Activated CD4-positive, alpha-beta memory T cell treated with anti-CD3 and anti-CD28 coated beads, Interleukin-2, amount 10 ng/mL, durations not matched to agents 7 days and 5 days (primary cell): Measurements from ENCODE around the gene GPX4. TPM values are rescaled to one million over a fixed set of nuclear protein-coding genes. Genes with fewer than 3 reads are reported as not detected.

Source experiments
- CTCF ChIA-PET: fragments of 350-600 bp; sonication (Branson Sonifier 250); formaldehyde crosslinking; loops from one replicate; lab custom pipeline; 2021; ENCODE audit warnings: antibody characterized with exemption, inconsistent platforms; lab: Charles Lee
- POLR2A ChIA-PET: fragments of 350-600 bp; sonication (Branson Sonifier 250); formaldehyde crosslinking; loops from one replicate; lab custom pipeline; 2021; ENCODE audit warnings: antibody characterized with exemption; lab: Charles Lee
- DNase-seq: peaks from one replicate; pipeline ENCODE4 v3.0.0-alpha.2; 2020
- H3K27ac Mint-ChIP-seq: one replicate; pipeline ENCODE4 v1.8.0; 2021; ENCODE audit warnings: mild to moderate bottlenecking, mixed read lengths
- H3K27me3 Mint-ChIP-seq: one replicate; pipeline ENCODE4 v1.8.0; 2021; ENCODE audit warnings: mixed read lengths
- H3K36me3 Mint-ChIP-seq: one replicate; pipeline ENCODE4 v1.8.0; 2021; ENCODE audit warnings: low read depth, mixed read lengths
- H3K4me1 Mint-ChIP-seq: one replicate; pipeline ENCODE4 v1.8.0; 2021; ENCODE audit warnings: mixed read lengths
- H3K4me3 Mint-ChIP-seq: one replicate; pipeline ENCODE4 v1.8.0; 2021; ENCODE audit warnings: mild to moderate bottlenecking, mixed read lengths
- H3K9me3 Mint-ChIP-seq: one replicate; pipeline ENCODE4 v1.8.0; 2021; ENCODE audit warnings: mixed read lengths
- total RNA-seq, 2 experiments: library from RNA; stranded (reverse); gene quantifications; one replicate each; pipeline ENCODE4 v1.2.3, GENCODE V29; 2021

Gene GPX4
- total RNA-seq, 2 experiments from 2014 or later = 141 to 148 TPM

DNA sequence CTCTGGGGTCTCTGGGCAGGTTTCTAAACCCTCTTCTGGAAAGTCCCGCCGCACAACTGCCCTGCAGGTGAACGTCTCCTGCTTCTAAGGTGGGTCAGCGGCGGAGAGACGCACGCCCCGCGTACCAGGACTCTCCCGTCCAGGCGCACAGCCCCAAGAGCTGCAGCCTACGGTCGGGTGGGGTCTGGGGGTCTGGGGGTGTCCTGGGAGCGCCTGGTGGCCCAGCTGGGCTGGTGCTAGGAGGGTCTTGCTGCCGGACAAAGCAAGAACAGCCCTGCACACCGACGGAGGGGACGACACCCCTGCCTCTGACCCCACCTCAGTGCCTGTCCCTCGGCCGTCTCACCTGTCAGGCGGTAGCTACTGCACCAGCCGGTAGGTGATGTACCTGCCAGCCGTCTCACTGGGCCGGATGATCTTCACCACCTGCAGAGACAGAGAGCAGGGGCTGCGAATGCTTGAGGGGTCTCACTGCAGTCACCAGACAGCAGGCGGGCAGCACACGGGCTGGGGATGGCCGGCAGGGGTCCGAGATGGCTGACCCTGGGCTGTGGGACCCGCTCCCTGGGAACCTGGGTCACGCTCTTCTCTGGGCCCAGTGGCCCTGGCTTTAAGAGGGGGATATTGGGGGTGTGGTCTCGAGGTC is 14.5 kb upstream of the GPX4 start:
- H3K4me1 Mint-ChIP-seq = peaks cover 52% of the 10 kb centered on the region
- H3K9me3 Mint-ChIP-seq = no peaks in the 10 kb centered on the region
- H3K36me3 Mint-ChIP-seq = peaks cover 47% of the 10 kb centered on the region
- H3K4me3 Mint-ChIP-seq = no peak overlapping the region
- ChIA-PET CTCF (interaction anchor here (1.4 to 1.8 kb wide), 2 partner anchors 14 to 22 kb away, joined by 3 to 4 read pairs; partner anchors contain the start of gene ARHGAP45), POLR2A (interaction anchor here (0.7 to 17.5 kb wide), 11 partner anchors 13 to 180 kb away, joined by 3 to 334 read pairs (median 11); partner anchors contain the start of genes ABCA7, ARHGAP45, CIRBP and CNN2)
- H3K27ac Mint-ChIP-seq = peak overlapping the region; percentile 10
- no peaks in the 10 kb centered on the region for H3K27me3 Mint-ChIP-seq
- DNase-seq = no peak

DNA sequence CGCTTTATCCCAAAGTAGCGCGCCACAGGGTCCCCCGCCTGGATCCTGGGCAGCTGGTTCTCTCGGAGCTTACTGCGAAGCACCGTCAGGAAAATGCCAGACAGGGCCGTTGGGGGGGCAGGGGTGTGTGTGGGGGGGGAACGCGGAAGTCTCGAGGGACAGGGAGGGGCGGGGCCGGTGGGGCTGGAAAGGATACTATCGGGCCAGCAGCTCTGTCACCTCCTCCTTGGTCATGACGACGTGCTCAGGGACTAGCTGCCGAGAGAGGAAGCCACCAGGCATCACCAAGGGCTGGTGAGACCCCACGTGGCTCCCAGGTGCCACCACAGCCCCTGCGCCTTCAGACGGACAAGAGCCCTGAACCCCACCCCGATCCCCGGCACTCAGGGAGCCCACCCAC is 13.9 kb upstream of the GPX4 start:
- DNase-seq = no peak
- POLR2A ChIA-PET = interaction anchor here (1.0 to 17.5 kb wide), 10 partner anchors 14 to 179 kb away, joined by 3 to 334 read pairs (median 8); partner anchors contain the start of genes ARHGAP45, CIRBP and GPX4
- no peak overlapping the region for H3K4me3 Mint-ChIP-seq
- peaks cover 41% of the 10 kb centered on the region for H3K36me3 Mint-ChIP-seq
- no peaks in the 10 kb centered on the region for H3K9me3 Mint-ChIP-seq
- no peak overlapping the region for H3K27ac Mint-ChIP-seq
- CTCF ChIA-PET = interaction anchor here (0.7 to 2.0 kb wide), 5 partner anchors 15 to 159 kb away, joined by 3 to 6 read pairs (median 3); partner anchors contain the start of gene ARHGAP45
- no peaks in the 10 kb centered on the region for H3K27me3 Mint-ChIP-seq
- peaks cover 53% of the 10 kb centered on the region for H3K4me1 Mint-ChIP-seq

DNA sequence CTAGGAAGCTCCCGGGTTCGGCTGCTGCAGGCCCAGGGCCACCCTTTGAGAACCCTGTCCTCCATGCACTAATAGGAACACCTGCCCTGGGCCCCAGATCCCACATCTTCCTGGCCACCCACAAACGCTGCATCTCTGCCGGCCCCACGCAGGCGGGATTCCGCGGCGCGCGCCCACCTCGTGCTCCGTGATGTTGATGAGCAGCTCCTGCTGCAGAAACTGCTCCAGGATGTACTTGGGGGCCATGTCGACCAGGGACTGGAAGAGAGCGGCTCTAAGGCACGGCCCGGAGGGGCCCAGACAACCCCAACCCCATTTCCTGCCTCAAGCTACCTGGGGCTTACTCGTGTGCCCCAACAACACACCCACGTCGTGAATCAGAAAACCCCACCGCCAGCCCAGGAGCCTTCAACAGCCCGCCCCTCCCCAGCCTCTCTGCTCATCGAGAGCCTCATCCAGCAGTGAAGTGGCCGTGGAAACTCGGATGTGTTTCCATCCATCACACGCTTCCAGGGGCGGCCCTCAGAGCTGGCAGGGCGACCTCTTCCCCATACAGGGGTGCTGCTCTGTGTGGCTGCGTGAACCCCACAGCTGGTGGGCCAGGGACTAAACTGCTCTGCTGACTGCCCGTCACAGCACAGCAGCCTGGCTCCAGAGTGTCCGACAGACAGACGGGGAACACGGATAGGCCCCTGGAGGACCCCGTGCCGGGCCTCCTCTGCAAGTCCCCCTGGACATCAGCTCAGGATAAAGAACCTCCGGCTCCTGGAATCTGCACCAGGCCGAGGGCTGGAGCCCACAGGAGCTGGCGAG is 12.9 kb upstream of the GPX4 start:
- H3K36me3 Mint-ChIP-seq = peaks cover 36% of the 10 kb centered on the region
- no peaks in the 10 kb centered on the region for H3K9me3 Mint-ChIP-seq
- no peak overlapping the region for H3K4me3 Mint-ChIP-seq
- H3K27ac Mint-ChIP-seq = peak overlapping the region; percentile 26
- ChIA-PET CTCF (interaction anchor here (1.2 to 2.0 kb wide), 2 partner anchors 24 to 26 kb away, joined by 3 to 6 read pairs; partner anchors contain the start of gene ARHGAP45), POLR2A (interaction anchor here (0.7 to 17.5 kb wide), 8 partner anchors 14 to 183 kb away, joined by 3 to 334 read pairs (median 4); partner anchors contain the start of genes ARHGAP45, CIRBP, GPX4 and RNU6-2)
- no peak for DNase-seq
- no peaks in the 10 kb centered on the region for H3K27me3 Mint-ChIP-seq
- H3K4me1 Mint-ChIP-seq = peaks cover 53% of the 10 kb centered on the region

DNA sequence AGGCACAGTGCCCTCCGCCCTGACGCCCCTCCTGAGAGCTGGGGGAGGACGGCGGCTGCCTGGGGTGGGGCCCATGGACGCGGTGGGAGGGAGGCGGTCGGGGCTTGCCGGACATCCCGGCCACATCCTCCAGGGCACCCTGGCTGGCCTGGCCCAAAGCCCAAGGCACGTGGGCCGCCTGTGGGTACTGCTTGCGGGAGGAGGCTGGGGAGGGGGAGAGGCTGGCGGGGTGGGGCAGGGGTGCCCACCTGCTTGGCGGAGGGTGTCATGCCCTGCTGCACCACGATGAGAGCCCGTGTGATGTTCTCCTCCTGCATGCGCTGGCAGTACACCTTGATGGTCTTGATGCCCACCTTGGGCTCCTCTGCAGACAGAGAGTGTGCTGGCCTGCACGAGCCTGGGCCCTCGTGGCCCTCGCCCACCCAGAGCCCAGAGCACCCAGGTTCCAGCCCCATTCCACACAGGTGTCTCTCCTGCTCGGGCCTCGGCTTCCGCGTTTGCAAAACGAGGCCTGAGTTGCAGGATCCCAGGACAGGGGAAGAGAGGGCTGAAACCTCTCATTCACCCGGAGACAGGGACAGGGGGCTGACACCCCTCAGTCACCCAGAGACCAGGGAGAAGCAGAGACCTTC is 12.1 kb upstream of the GPX4 start:
- Mint-ChIP-seq H3K36me3 (peaks cover 31% of the 10 kb centered on the region), H3K27me3 (no peaks in the 10 kb centered on the region), H3K27ac (no peak overlapping the region), H3K4me1 (peaks cover 55% of the 10 kb centered on the region), H3K4me3 (no peak overlapping the region), H3K9me3 (no peaks in the 10 kb centered on the region)
- ChIA-PET CTCF (interaction anchor here (2.0 kb wide), 1 partner anchor 27 kb away, joined by 6 read pairs; no protein-coding TSS in a partner anchor), POLR2A (interaction anchor here (8.8 to 17.5 kb wide), 4 partner anchors 11 to 25 kb away, joined by 104 to 334 read pairs (median 148); partner anchors contain the start of genes ARHGAP45 and GPX4)
- DNase-seq = no peak

DNA sequence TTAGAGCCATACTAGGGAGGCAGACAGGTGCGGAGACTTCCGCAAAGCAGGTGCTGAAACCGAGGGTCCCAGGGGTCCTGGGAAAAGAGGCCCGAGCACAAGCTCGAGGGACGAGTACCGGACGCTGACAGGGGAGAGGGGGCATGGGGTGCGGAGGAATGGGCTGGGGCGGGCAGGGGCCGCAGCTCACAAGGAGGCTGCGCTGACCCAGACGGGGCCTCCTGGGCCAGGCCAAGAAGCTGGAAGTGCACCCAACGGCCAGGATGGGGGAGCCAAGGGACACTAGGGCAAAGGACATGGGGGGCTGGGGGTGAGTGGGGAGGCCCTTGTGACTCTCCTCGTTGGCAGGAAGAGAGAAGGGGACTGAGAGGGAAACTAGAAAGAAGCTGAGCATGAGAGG is 10.5 kb upstream of the GPX4 start:
- DNase-seq = no peak
- CTCF ChIA-PET = interaction anchor here (1.5 kb wide), 1 partner anchor 29 kb away, joined by 6 read pairs; no protein-coding TSS in a partner anchor
- Mint-ChIP-seq H3K4me3 (peak overlapping the region; percentile 90), H3K4me1 (peaks cover 51% of the 10 kb centered on the region), H3K27me3 (no peaks in the 10 kb centered on the region), H3K9me3 (no peaks in the 10 kb centered on the region), H3K36me3 (peaks cover 26% of the 10 kb centered on the region), H3K27ac (no peak overlapping the region)
- POLR2A ChIA-PET = interaction anchor here (0.8 to 8.8 kb wide), 4 partner anchors 13 to 71 kb away, joined by 3 to 109 read pairs (median 6); partner anchors contain the start of gene ABCA7

DNA sequence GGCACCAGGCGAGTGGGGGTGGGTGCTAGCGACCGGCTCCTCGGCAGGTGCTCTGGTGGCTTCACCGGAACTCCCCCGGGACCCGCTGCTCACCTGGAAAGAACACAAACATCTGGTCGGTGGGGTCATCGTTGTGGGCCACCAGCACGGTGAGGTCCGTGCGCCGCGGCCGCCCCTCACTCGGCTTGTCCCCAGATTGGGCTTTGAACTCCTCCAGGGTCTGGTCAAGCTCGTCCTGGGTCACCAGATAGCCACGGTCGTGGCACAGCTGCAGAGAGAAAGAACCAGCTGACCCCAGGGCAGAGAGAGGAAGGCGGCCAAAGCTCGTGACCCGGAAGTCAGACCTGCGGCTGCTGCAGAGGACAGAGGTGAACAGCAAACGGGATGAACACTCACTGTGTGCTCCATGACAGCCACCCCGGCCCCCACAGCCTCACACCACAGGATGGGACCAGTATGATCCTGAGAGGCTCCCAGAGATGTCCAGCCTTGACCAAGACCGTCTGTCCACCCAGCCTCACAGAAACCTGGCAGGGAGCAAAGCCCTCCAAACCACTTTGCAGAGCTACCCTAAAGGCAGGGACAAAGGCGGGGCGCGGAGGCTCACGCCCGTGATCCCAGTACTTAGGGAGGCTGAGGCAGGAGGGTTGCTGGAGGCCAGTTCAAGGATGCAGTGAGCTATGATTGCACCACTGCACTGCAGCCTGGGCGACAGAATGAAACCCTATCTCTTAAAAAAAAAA is 9.8 kb upstream of the GPX4 start:
- Mint-ChIP-seq H3K4me1 (peaks cover 52% of the 10 kb centered on the region), H3K27ac (peak overlapping the region; percentile 64), H3K36me3 (peaks cover 31% of the 10 kb centered on the region), H3K27me3 (no peaks in the 10 kb centered on the region), H3K4me3 (peak overlapping the region; percentile 90), H3K9me3 (peaks cover 4% of the 10 kb centered on the region)
- POLR2A ChIA-PET = interaction anchor here (0.8 to 8.8 kb wide), 7 partner anchors 13 to 80 kb away, joined by 3 to 109 read pairs (median 4); partner anchors contain the start of genes ABCA7, ARHGAP45 and SBNO2
- CTCF ChIA-PET = interaction anchor here (0.6 to 1.5 kb wide), 3 partner anchors 19 to 33 kb away, joined by 3 to 6 read pairs (median 3); no protein-coding TSS in a partner anchor
- no peak for DNase-seq

DNA sequence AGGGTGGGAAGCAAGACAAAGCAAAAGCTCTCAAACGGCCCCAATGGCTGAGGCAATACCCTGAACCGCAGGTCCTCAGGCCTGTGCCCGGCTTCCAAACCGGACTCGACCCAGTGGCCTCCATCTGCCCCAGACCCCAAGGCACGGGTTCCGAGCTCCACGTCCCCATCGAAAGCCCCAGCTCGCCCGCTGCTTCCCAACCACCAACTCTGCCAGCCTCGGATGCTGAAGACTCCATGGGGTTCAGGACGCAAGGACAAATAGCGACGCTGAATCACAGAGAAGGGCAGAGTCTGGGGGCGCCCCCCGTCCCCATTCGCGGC is 9.2 kb upstream of the GPX4 start:
- Mint-ChIP-seq H3K4me1 (peaks cover 56% of the 10 kb centered on the region), H3K4me3 (peak overlapping the region; percentile 90), H3K27me3 (no peaks in the 10 kb centered on the region), H3K27ac (peak overlapping the region; percentile 64), H3K9me3 (peaks cover 8% of the 10 kb centered on the region), H3K36me3 (peaks cover 35% of the 10 kb centered on the region)
- DNase-seq = no peak
- POLR2A ChIA-PET = interaction anchor here (1.0 to 8.8 kb wide), 6 partner anchors 14 to 79 kb away, joined by 3 to 109 read pairs (median 4); partner anchors contain the start of genes ARHGAP45 and SBNO2
- CTCF ChIA-PET = interaction anchor here (0.6 to 1.5 kb wide), 3 partner anchors 20 to 33 kb away, joined by 3 to 6 read pairs (median 3); no protein-coding TSS in a partner anchor

DNA sequence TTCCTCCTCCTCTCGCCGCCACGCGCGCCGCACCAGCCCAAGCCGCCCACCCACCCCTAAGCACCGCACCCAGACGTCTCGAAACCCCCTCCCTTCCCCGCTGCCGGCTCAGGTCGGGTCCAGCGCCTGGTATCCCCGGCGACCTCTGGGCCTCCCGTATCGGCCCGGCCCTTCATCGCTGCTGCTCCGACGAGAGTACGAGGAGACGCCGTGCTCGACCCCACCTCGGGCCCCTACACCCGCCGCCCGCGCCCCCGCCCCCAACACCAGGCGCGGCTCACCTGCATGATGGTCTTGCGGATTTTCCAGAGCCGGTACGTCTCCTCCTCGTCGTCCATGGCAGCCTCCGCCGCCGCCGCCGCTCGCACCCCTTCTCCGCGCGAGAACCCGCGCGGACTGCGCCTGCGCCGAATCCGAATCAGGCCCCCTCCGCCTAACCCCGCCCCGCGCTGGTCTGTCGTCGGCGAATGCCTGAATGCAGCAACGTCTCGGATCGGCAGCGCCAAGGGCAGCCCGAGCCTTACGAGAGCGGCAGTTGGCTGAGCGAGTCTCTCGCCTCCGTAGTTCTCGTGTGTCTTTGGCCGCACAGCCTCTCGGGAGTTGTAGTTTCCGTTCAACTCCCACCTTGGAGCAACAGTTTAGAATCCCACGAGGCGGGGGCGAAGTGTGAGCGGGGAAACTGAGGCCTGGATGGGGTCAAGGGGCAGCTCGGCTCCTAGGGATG is 8.7 kb upstream of the GPX4 start, which contains the start of gene POLR2E:
POLR2E (minus strand) TSS at position 398 of the 724 bp plus-strand sequence; CDS start at position 338, 60 bp downstream.
- peaks cover 62% of the 10 kb centered on the region for H3K4me1 Mint-ChIP-seq
- peaks cover 40% of the 10 kb centered on the region for H3K36me3 Mint-ChIP-seq
- ChIA-PET POLR2A (interaction anchor here (1.0 to 8.8 kb wide), 7 partner anchors 11 to 98 kb away, joined by 3 to 109 read pairs (median 4); partner anchors contain the start of gene ARHGAP45), CTCF (interaction anchor here (1.0 to 1.5 kb wide), 2 partner anchors 18 to 30 kb away, joined by 3 to 6 read pairs; no protein-coding TSS in a partner anchor)
- peak within 1 kb of the TSS; percentile 90 for H3K4me3 Mint-ChIP-seq
- peak within 1 kb of the TSS; percentile 92 for H3K27ac Mint-ChIP-seq
- peaks cover 12% of the 10 kb centered on the region for H3K9me3 Mint-ChIP-seq
- H3K27me3 Mint-ChIP-seq = no peaks in the 10 kb centered on the region
- DNase-seq = peak; percentile 98

DNA sequence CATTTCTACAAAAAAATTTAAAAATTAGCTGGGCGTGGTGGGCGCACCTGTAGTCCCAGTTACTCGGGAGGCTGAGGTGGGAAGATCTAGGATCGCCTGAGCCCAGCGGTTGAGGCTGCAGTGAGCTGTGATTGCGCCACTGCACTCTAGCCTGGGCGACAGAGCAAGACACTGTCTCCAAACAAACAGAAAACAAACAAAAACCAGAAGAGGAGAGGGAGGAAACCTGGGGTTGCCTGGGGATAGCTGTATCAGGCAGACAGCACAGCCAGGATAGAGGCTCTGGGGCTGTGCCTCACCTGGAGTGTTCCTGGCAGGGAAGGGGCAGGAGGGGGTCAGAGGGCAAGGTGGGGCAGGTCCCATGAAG is 6.0 kb upstream of the GPX4 start:
- peaks cover 29% of the 10 kb centered on the region for H3K36me3 Mint-ChIP-seq
- POLR2A ChIA-PET = interaction anchor here (1.1 to 8.8 kb wide), 4 partner anchors 17 to 172 kb away, joined by 3 to 109 read pairs (median 4); partner anchors contain the start of genes ARHGAP45 and CIRBP

DNA sequence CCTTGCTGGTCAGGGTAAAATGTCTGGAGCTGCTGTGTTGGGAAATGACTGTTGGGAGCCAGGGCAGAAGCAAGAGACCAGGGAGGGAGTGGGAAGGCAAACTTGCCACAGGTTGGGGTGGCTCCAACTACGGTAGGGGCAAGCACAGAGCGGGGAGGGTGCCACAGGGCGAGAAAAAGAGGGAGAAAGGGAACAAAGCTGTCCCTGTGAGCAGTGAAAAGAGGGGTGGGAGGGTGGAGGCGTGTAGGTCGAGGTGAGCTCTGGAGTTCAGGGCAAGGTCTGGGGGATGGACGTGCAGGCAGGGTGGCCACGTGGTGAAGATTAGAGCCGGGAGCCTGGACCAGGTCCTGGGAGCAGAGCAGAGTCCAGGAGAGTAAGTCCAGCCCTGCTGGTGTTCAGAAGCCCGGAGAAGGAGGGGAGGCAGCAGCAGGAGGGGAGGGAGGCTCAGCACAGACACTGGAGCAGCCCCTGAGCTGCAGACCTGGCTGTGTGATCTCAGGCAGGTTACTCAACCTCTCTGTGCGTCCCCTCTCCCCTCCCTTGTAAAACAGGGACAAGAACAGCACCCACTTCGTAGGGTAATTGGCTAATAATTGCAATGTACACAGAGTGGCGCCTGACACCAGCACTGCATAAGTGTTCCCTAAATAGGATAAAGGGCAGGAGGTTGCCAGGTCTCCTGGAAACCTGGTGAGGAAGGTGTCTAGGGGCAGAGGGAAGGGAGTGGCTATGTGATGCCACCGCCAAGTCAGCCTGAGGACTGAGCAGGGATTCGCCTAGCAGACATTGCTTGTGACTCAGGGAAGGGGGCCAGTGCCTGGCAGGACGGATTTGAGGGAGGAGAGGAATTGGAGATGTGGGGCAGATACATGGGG is 5.4 kb upstream of the GPX4 start:
- POLR2A ChIA-PET = interaction anchor here (1.1 to 8.8 kb wide), 4 partner anchors 18 to 171 kb away, joined by 3 to 109 read pairs (median 4); partner anchors contain the start of genes ARHGAP45 and CIRBP
- Mint-ChIP-seq H3K9me3 (peaks cover 12% of the 10 kb centered on the region), H3K4me1 (peaks cover 73% of the 10 kb centered on the region), H3K4me3 (no peak overlapping the region), H3K27ac (peak overlapping the region; percentile 57), H3K27me3 (no peaks in the 10 kb centered on the region), H3K36me3 (peaks cover 23% of the 10 kb centered on the region)
- CTCF ChIA-PET = interaction anchor here (1.2 kb wide), 1 partner anchor 15 kb away, joined by 5 read pairs; no protein-coding TSS in a partner anchor
- no peak for DNase-seq

More for the DNA sequence above, 6.0 kb upstream of the GPX4 start:
- H3K4me3 Mint-ChIP-seq = no peak overlapping the region
- H3K9me3 Mint-ChIP-seq = peaks cover 12% of the 10 kb centered on the region
- no peaks in the 10 kb centered on the region for H3K27me3 Mint-ChIP-seq
- peaks cover 73% of the 10 kb centered on the region for H3K4me1 Mint-ChIP-seq
- DNase-seq = no peak
- no peak overlapping the region for H3K27ac Mint-ChIP-seq
- CTCF ChIA-PET = interaction anchor here (1.2 kb wide), 1 partner anchor 16 kb away, joined by 5 read pairs; no protein-coding TSS in a partner anchor
